Esophagus mucosa (tissue), 1 donor: ENCODE data around the gene TMCO2. TPM values are rescaled to one million over a fixed set of nuclear protein-coding genes. Genes with fewer than 3 reads are reported as not detected.

Experiments
- total RNA-seq: library from RNA; stranded (reverse); gene quantifications from one replicate; pipeline ENCODE4 v1.2.4, GENCODE V29; 2023
- donor health status: DM: yes; HTN: yes; CAD: no.

TMCO2 gene
- total RNA-seq, 1 donor from 2014 or later: not detected

Other genes starting within 250 kb of the TMCO2 start
- 240 TPM for gene CAP1, start 207.2 kb upstream of the TMCO2 start, total RNA-seq
- gene PPT1, start 150.7 kb upstream of the TMCO2 start, total RNA-seq: 41.0 TPM
- 10.0 TPM for gene RLF, start 86.5 kb upstream of the TMCO2 start, total RNA-seq
- 25.8 TPM for gene ZMPSTE24, start 10.3 kb downstream of the TMCO2 start, total RNA-seq
- 0.64 TPM for gene COL9A2, start 69.3 kb downstream of the TMCO2 start, total RNA-seq
- gene SMAP2, start 125.8 kb downstream of the TMCO2 start, total RNA-seq: 17.9 TPM
- gene ZFP69B, start 202.5 kb downstream of the TMCO2 start, total RNA-seq: 1.6 TPM
- 2.4 TPM for gene ZFP69, start 229.4 kb downstream of the TMCO2 start, total RNA-seq